Stomach (tissue), 4 donors: Measurements from ENCODE around the gene RUSC2.
"Not testable (repeated sequence)": the region's sequence is repeated elsewhere in the genome, so short reads cannot be mapped to it uniquely, and the experiment has no call there.

Experiments
- CTCF ChIP-seq, 7 experiments: fragments of 450-650 bp in 4 of 7; fragments of 200-600 bp in 3 of 7; sonication (generic) in 3 of 7; IDR thresholded peaks; one replicate each; pipeline ENCODE4 v1.5.1; 2016 to 2019; ENCODE audit warnings: antibody characterized with exemption in 7 of 7, control low read depth in 2 of 7, mild to moderate bottlenecking in 1 of 7
- POLR2A ChIP-seq, 4 donors: fragments of 450-650 bp; IDR thresholded peaks; one replicate each; pipeline ENCODE4 v1.6.1; 2016; ENCODE audit warnings: antibody characterized with exemption in 4 of 4, control low read depth in 2 of 4, mild to moderate bottlenecking in 1 of 4, moderate library complexity in 1 of 4
- POLR2AphosphoS5 ChIP-seq, 3 donors: sonication (generic); formaldehyde crosslinking; IDR thresholded peaks; one replicate each; pipeline ENCODE4 v1.6.1; 2016; ENCODE audit warnings: antibody characterized with exemption in 3 of 3

DNA sequence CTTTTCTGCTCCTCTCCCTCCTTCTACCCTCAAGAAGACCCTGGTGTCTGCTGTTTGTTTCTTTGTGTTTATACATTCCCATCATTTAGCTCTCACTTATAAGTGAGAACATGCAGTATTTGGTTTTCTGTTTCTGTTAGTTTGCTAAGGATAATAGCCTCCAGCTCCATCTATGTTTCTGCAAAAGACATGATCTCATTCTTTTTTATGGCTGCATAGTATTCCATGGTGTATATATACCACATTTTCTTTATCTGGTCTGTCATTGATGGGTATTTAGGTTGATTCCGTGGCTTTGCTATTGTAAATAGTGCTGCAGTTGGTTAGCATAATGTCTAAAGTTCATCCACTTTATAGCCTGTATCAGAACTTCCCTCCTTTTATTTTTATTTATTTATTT is 3.2 kb downstream of the RUSC2 start:
- not testable (repeated sequence) for TF ChIP-seq POLR2A, CTCF, POLR2AphosphoS5 (IDR thresholded peaks at IDR 0.05)
